Kidney epithelial cell (primary cell): ENCODE data around the gene PRPS2. TPM values are rescaled to one million over a fixed set of nuclear protein-coding genes. Genes with fewer than 3 reads are reported as not detected.

Source experiments
- DNase-seq: peaks from one replicate; pipeline ENCODE4 v3.0.0-alpha.2; 2010; ENCODE audit warnings: low read depth
- H3K27me3 ChIP-seq: 2 replicates; pipeline ENCODE4 v1.6.0; 2011; ENCODE audit warnings: low read length; ENCODE audit not compliant: control insufficient read depth, insufficient read depth
- H3K36me3 ChIP-seq: 2 replicates; pipeline ENCODE4 v1.5.1; 2011; ENCODE audit warnings: low read length; ENCODE audit not compliant: control insufficient read depth, insufficient read depth
- H3K4me3 ChIP-seq: 2 replicates; pipeline ENCODE4 v1.5.1; 2011; ENCODE audit warnings: low read depth, mild to moderate bottlenecking, control low read depth, low read length
- total RNA-seq: library from RNA; depleted of rRNA; stranded (reverse); fragments of >200 nt; gene quantifications from 2 replicates; pipeline ENCODE4 v1.2.3, GENCODE V29; 2015
- TF ChIP-seq, protein P1 (sequence below): IDR thresholded peaks from 2 replicates; pipeline ENCODE4 v1.5.1; 2011; ENCODE audit warnings: mild to moderate bottlenecking, moderate library complexity, low read length, control low read depth, inconsistent platforms; ENCODE audit not compliant: insufficient read depth, poor library complexity, severe bottlenecking

The PRPS2 gene
- total RNA-seq, 1 donor from 2014 or later = 25.4 TPM

DNA sequence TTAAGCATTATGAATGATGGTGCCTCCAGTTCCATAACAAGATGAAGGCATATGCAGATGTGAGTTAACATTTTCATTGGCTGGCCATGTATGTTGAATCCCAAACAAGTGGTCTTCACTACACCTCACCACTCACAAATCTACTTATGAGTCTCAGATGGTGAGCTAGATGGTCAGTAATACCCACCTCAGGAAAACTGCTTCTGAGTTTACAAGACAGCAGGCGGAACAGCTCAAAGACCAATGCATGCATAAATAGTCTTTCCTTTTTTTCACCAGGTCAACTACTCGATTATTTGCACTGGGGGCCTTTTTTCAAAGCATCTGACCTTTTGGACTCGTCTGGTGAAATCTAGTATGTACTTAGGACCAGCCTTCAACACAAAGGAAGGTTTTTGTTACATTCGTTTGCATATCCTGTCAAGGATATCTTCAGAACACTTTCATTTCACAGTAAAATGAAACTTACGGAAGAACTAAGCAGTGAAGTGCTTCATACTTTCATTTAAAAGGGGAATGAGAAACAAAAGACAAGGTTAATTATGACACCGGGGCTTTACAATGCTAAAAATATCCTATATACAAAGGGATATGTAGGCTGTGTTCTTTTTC is 52.6 kb downstream of the PRPS2 start:
- TF ChIP-seq, protein P1, sequence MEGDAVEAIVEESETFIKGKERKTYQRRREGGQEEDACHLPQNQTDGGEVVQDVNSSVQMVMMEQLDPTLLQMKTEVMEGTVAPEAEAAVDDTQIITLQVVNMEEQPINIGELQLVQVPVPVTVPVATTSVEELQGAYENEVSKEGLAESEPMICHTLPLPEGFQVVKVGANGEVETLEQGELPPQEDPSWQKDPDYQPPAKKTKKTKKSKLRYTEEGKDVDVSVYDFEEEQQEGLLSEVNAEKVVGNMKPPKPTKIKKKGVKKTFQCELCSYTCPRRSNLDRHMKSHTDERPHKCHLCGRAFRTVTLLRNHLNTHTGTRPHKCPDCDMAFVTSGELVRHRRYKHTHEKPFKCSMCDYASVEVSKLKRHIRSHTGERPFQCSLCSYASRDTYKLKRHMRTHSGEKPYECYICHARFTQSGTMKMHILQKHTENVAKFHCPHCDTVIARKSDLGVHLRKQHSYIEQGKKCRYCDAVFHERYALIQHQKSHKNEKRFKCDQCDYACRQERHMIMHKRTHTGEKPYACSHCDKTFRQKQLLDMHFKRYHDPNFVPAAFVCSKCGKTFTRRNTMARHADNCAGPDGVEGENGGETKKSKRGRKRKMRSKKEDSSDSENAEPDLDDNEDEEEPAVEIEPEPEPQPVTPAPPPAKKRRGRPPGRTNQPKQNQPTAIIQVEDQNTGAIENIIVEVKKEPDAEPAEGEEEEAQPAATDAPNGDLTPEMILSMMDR = no peak
- DNase-seq = no peak
- no peaks in the 10 kb centered on the region for H3K27me3 ChIP-seq
- H3K4me3 ChIP-seq = no peak overlapping the region
- H3K36me3 ChIP-seq = no peaks in the 10 kb centered on the region

DNA sequence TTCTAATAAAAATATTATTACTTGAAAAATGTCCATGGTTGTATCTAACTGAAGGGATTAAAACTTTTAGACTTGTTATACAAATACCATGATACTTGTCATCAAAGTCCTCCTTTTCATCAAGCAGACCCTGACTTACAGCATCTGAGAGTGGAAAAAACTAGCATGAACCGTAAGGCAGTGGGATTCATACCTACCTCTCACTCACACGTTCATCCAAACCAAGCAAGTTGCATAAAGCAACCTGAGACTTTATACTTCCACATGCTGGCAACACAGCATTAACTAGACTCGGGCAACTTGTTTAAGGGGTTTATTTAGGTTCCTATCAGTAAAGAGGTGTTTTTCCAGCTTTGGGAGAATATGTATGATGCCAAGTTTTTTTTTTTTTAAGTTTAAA is 53.1 kb downstream of the PRPS2 start:
- Histone ChIP-seq H3K4me3 (no peak overlapping the region), H3K27me3 (no peaks in the 10 kb centered on the region), H3K36me3 (no peaks in the 10 kb centered on the region)
- DNase-seq = no peak
- TF ChIP-seq, protein P1 = no peak

DNA sequence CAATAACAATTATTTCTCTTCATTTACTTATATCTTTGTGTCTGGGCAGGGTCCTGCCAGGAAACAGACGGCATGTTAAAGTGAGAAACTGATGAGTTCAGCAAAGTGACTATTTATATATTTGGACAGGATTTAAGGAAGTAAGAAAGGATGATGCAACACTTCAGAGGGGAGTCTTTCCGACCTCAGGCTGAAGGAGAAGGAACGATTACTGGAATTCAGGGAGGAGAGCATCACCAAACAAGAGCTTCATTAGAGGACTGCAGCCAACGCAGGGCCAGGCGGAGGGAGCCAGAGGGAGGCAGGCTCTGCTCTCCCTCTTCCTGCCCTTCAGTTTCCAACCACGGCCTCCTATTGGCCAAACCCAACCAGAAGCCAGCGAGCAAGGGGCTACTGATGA is 74.1 kb downstream of the PRPS2 start:
- Histone ChIP-seq H3K4me3 (no peak overlapping the region), H3K36me3 (no peaks in the 10 kb centered on the region), H3K27me3 (no peaks in the 10 kb centered on the region)
- DNase-seq = no peak
- TF ChIP-seq, protein P1 = no peak

DNA sequence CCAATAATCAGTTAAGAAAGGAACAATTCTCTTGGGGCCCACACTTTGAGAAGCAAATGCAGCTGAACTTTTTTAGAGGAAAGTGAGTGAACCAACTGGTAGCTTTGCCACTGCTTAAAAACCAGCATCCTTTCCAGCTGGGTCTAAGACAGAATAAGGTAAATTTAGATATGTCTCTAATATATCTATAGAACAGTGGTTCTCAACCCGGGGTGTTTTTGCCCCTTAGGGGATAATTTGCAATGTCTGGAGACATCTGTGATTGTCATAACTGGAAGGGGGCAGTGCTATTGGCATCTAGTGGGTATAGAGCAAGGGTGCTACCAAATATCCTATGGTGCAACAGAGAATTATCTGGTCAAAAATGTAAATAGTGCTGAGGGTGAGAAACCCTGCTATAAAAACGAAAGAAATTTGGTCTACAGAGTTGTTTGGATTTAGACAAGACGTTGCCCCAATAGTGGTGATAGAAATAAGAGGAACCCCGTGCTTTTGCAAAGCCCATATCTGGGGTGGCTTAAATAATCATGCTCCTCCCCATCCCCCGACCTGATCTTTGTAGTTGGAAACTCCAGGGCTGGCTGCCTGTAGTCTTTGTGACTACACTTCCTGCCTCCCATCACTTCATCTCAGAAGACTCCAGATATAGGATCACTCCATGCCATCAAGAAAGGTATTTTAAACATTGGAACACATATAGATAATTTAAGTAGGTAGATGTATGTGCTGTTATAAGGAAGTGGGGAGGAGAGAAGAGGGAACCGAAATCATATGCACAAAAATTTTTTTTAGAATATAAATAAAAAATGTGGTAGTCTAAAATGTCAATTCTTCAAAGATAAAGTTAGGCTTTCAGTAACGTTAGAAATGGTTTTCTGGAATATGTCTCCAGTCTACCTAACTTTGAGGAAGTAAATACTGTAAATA is 75.5 kb downstream of the PRPS2 start, which contains the start of gene TLR7:
TLR7 (plus strand) TSS at position 622 of the 927 bp plus-strand sequence. CDS start 507 bp downstream, outside the sequence.
- H3K36me3 ChIP-seq = no peaks in the 10 kb centered on the region
- no peak for DNase-seq
- TF ChIP-seq, protein P1 = no peak
- no peak within 1 kb of the TSS for H3K4me3 ChIP-seq
- H3K27me3 ChIP-seq = no peaks in the 10 kb centered on the region

DNA sequence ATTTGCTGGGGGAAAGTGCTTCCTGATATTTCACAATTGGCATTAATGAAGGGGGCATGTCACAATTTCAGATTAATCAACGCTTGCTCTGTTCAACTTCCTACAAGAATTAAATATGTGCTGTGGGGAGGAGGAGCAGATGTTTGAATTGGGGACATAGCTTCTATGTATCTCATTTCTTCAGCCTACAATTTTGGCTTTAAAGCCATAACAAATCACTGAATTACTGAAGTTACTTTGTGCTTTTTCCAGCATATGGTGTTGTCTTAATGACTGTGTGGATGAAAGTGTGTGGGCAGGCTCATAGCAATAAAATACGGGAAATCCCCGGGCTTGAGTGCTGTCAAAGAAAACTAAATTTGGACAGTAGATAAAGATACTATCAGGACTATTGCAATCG is 76.5 kb downstream of the PRPS2 start:
- DNase-seq = no peak
- Histone ChIP-seq H3K4me3 (no peak overlapping the region), H3K36me3 (no peaks in the 10 kb centered on the region), H3K27me3 (no peaks in the 10 kb centered on the region)
- TF ChIP-seq, protein P1 = no peak
